HG03103 (cell line): Measurements from ENCODE around the gene HSPA12A.

Source experiments
- ATAC-seq: cut with Tn5 transposase; IDR thresholded peaks from one replicate; pipeline ENCODE4 v1.9.1; 2021; ENCODE audit warnings: low read depth; ENCODE audit not compliant: unreplicated experiment

HSPA12A gene

DNA sequence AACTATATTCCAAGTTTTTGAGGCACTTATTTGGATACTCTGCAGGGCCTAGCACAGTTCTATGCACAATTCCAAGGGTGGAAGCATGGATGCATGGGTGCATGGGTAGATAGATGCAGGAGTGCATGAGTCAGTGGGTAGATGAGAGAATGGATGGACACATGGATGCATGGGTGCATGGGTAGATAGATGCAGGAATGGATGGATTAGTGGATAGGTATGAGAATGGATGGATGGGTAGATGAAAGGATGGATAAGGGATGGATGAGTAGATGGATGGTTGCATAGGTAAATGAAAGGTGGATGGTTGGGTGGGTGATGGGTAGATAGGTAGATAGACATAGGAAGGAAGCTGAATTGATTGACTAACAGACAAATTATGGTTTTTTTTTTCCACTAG, 106.0 kb downstream of the HSPA12A start:
- no peak for ATAC-seq

DNA sequence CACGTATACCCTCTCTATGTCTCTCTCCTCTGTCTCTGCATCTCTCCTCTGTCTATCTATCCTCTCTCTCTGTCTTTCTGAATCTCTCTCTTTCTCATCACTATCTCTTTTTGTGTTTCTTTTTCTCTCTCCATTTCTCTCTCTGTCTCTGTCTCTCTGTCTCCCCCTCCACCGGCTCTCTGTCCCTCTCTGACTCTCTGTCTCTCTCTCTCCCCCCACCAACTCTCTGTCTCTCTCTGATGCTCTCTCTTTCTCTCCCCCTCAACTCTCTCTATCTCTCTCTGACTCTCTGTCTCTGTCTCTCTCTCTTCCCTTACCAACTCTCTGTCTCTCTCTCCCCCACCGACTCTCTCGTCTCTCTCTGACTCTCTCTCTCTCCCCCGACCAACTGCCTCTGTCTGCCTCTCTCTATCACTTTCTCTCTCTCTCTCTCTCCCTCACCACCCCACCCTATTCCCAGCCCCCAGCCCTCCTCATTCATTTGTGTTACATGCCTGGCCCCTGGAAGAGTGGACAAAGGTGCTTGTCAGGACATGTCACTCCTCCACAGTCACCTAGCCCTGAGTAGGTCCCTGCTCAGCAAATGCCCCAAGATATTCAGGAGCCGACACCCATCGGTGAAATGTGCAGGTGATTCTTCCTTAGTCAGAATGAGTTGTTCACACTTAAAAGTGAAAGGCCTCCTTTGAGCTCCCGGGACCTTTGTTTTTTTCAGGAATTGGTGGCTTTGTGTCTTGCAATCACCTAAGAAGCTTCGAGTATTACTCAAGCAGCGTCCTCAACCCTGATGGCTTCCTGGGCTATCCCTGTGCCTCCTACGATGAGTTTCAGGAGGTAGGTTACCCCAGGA, 108.0 kb downstream of the HSPA12A start:
- ATAC-seq: no peak

DNA sequence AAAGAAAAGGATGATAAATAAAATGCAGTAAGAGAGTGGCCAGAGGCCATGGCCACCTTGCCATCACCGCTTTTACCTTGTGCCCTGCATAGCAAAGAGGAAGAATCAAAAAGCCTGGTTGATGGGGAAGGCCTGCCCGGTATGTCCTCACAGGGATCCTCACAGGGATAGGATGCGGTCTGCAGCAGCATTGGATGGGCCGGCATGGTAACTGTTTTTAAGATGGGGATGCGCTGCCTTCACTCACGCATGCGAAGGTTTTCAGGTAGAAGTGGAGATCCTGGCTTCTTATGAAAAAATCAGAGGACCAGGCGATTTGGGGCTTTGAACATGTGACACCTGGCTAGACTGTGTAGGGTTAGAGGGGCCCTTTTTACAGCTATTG, 109.2 kb downstream of the HSPA12A start:
- no peak for ATAC-seq

DNA sequence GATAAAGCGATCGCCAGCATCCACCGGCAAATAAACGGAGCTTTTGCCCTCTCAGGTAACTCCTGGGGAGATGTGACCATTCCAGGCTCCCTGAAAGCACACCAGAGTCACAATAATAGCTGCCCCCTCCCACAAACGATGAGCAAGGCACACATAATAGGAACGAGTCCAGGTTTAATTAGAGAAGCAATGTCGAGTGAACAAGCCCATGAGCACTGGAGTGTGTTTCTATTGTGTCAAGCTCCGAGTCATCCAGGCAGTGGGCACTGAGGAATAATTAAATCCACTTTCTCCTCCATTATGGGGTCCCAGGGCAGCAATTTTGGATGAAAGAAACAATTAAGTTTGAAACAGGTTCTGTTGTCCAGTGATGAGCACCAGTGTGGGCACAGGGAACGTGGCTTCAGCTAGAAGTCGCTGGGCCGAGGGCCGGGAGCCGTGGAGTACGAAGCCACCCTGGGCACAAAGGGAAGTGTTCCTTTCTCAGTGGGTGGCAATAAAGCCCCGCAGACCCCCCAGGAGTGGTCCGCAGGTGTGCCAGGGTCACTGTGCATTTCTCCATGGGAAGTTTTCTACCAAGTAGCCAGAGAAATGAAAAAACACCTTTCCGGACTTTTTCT, 109.7 kb downstream of the HSPA12A start:
- ATAC-seq: no peak

DNA sequence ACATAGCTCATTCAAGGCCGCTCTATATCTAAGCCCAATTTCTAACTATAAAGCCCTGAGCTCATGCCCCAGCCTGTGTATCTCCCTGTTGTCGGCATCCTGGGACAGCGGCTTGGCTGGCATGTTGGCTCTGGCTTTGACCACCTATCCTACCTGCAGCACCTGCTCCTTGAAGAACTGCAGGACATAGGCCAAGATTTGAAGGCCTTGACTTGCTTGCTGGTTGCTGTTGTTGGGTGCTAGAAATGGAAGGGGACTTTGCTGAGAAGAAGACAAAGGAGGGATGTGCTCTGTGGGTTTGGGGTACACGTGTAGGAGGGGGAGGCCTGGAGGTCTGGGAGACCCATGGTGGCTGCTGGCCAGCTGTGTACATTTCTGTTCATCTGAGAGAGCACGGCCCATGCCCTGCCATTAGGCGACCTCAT, 110.5 kb downstream of the HSPA12A start:
- ATAC-seq: no peak

DNA sequence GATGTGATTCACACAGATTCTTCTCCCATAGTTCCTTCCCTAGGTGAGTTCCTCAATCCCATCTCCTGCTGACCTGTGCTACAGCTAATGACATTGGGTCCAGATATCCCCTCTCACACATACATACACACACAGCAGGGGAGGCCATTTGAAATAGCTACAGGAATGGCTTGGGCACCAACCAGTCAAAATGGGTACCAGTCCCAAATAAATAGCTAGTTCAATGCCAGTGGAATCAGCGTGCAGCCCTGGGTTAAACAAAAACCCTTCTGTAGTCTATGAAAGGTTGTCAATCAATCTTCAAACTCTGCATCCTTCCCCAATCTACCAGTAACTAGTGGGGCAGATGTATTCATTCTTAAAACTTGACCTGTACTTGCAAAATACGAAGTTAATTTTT, 112.3 kb downstream of the HSPA12A start:
- no peak for ATAC-seq

DNA sequence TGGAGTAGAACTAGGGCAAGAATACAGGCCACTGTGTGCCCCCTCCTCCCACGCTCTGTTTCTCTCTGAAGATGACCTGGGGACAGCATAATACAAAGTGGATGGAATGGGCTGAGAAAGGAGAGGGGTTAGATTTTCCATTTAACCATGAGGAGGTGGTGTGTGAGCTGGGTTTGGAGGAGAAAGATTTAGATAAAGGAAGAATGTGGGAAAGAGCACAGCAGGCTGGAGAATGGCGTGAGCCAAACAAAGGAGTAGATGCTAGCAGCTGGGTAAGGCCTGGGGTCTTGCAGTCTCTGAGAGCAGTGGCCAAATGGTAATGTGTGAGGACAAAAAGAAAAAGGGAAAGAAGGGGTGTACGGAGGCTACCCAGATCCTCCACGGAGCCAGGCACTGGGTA, 113.0 kb downstream of the HSPA12A start:
- no peak for ATAC-seq

DNA sequence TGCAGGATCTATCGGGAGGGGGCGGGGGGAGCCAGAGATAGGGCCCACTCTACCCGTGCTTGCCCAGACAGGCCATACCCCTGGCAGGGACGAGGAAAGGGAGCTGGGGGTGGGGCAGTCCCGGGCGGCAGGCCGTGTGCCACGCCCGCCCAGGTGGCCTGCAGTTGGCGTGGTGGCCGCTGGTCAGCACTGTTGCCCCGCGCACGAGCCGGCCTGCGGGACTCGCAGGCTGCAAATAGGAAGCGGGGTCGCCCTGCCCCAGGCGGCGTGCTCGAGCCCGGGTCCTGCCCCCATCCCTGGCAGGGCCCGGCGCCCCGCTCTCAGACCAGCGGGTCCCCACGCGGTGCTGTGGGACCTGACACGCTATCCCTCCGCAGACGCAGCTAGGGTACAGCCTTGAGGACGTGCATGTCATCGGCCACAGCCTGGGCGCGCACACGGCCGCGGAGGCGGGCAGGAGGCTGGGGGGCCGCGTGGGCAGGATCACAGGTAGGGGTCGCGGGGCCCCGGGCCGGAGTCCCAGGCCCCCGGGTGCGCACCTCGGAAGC, 114.9 kb downstream of the HSPA12A start:
- no peak for ATAC-seq

DNA sequence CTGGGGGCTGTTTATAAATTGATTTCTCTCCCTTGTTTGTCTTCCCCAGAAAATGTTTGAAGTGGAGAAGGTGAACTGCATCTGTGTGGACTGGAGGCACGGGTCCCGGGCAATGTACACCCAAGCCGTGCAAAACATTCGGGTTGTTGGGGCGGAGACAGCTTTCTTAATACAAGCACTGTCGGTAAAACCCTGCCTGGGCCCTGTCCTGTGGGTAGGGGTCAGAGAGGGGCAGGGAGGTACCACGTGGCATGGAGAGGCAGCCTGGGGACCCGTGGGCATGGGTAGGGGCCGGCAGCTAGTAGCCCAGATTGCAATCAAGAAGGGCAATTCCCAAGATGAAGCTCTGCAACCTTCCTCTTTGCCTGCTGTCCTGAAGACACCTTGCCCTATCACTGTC, 115.6 kb downstream of the HSPA12A start:
- ATAC-seq: no peak

DNA sequence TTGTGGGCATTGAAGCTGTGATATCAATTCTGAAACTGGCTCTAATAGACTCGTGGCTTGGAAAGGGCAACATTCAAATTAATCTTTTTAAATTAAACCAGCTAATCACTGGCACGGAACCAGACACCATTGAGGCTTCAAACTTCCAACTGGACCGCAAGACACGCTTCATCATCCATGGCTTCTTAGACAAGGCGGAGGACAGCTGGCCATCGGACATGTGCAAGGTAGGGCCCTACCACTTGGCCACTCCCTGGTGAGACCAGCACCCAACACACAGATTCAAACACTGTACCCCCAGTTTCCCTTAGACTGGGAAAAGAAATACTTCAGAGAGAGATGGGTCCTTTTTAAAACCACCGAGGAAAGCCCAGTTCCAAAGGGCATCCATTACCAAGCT, 116.5 kb downstream of the HSPA12A start:
- ATAC-seq: no peak

DNA sequence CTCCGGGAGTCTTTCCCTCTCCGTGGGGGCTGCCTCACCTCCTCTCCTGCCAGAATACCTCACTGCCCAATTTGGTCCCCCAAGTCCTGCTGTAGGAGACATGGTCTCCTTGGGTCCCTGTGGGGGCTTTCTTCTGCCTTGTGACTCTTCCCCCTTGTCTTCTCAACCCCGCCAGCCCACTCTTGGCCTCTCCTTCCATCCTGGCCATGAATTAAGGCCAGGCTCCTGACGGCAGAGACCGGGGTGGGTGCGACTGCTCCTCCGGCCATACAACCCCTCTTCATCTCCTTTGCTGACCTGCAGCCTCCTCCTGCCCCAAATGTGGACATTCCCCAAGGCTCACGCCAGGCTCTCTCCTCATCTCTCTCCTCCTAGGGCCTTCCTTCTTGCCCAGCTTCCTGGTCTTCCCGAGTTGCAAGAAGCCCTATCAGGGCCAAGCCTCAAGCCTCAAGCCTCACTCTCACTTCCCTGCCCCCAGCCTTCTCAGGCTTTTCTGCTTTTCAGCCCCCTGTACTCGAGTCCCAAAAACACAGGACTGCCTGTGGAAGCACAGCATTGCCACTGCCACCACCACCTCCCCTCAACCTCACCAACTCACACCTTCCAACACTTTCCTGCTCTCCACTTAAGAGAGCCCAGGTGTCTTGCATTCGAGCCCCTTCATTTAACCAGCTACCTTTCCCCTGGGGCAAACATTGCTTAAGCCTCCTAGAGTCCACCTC, 120.3 kb downstream of the HSPA12A start:
- ATAC-seq: no peak

DNA sequence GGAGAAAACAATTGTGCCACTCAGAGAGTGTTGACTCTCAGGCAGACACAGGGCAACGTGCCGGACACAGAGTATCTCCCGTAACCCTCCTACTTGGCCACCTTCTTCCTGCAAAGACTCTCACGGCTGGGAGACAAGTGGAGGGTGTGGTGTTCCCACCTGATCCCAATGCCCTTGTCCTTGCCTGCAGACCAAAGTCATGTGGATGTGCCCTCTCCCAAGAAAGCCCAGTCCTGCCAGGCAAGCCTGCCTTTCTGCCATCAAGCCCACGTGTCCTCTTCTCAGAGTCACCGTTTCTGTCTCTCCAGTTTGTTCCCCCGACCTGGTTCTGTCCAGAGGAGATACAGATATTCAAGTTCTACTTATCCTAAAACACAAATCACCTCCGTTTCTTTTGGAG, 120.9 kb downstream of the HSPA12A start:
- ATAC-seq: no peak
